Endothelial cell of umbilical vein (primary cell): ENCODE results near the gene UNC5B. TPM values are rescaled to one million over a fixed set of nuclear protein-coding genes. Genes with fewer than 3 reads are reported as not detected.

Experiments
- BruUV-seq: library from RNA; stranded (reverse); fragments of 400-500 nt; replicated peaks from 2 replicates; lab custom pipeline; 2021; lab: Mats Ljungman, UMichigan
- CTCF ChIA-PET: fragments of 300-600, 350-600 bp; sonication (Branson Sonifier 250); formaldehyde crosslinking; loops from one replicate; lab custom pipeline; 2021; ENCODE audit warnings: antibody characterized with exemption, inconsistent platforms; lab: Charles Lee
- POLR2A ChIA-PET: fragments of 300-600, 350-600 bp; sonication (Branson Sonifier 250); formaldehyde crosslinking; loops from one replicate; lab custom pipeline; 2021; ENCODE audit warnings: antibody characterized with exemption, inconsistent platforms; lab: Charles Lee
- DNase-seq: peaks from one replicate; pipeline ENCODE4 v3.0.0-alpha.2; 2011; ENCODE audit warnings: low read depth, low spot score
- FAIRE-seq: peaks from 2 replicates; lab custom pipeline; 2011; peaks lifted over from hg19 to GRCh38; lab: Jason Lieb, UNC
- H2AFZ ChIP-seq: 2 replicates; pipeline ENCODE4 v1.6.0; 2012; ENCODE audit warnings: low read depth, low read length, control low read depth, inconsistent platforms
- H3K27ac ChIP-seq: 2 replicates; pipeline ENCODE4 v1.5.1; 2011; ENCODE audit warnings: low read depth, mild to moderate bottlenecking, control low read depth, low read length, moderate library complexity; ENCODE audit not compliant: insufficient read depth
- H3K27me3 ChIP-seq, 2 experiments: 2 replicates each; pipeline versions ENCODE4 v1.6.0 to v1.6.1; 2011; ENCODE audit warnings: low read length in 2 of 2, mixed read lengths in 1 of 2; ENCODE audit not compliant: control insufficient read depth in 2 of 2, insufficient read depth in 2 of 2
- H3K36me3 ChIP-seq, 2 experiments: 2 replicates in 1 of 2; 3 replicates in 1 of 2; pipeline ENCODE4 v1.5.1; 2011; ENCODE audit warnings: low read length in 2 of 2, mild to moderate bottlenecking in 1 of 2, moderate library complexity in 1 of 2; ENCODE audit not compliant: control insufficient read depth in 2 of 2, insufficient read depth in 2 of 2; ENCODE audit errors: extremely low read depth in 1 of 2
- H3K4me1 ChIP-seq: 3 replicates; pipeline ENCODE4 v1.5.1; 2011; ENCODE audit warnings: mild to moderate bottlenecking, low read length; ENCODE audit not compliant: control insufficient read depth, insufficient read depth; ENCODE audit errors: extremely low read depth
- H3K4me2 ChIP-seq: 2 replicates; pipeline ENCODE4 v1.6.1; 2011; ENCODE audit warnings: low read length, control low read depth, mixed read lengths; ENCODE audit not compliant: insufficient read depth
- H3K4me3 ChIP-seq, 3 experiments: fragments of 200-600 bp in 1 of 3; sonication (generic), shearing (Covaris generic) in 1 of 3; replicated peaks in 1 of 3; 2 replicates each; pipeline ENCODE4 v1.5.1; 2011 to 2016; ENCODE audit warnings: control low read depth in 3 of 3, low read length in 3 of 3, mild to moderate bottlenecking in 2 of 3, inconsistent platforms in 1 of 3, low read depth in 1 of 3, moderate library complexity in 1 of 3; ENCODE audit not compliant: insufficient read depth in 1 of 3
- H3K79me2 ChIP-seq: 2 replicates; pipeline ENCODE4 v1.6.0; 2012; ENCODE audit warnings: low read length, inconsistent platforms; ENCODE audit not compliant: control insufficient read depth, insufficient read depth
- H3K9ac ChIP-seq: replicated peaks from 2 replicates; pipeline ENCODE3; 2011; ENCODE audit warnings: low read length, control low read depth; ENCODE audit not compliant: insufficient read depth; ENCODE audit errors: extremely low read depth
- H3K9me1 ChIP-seq: replicated peaks from 3 replicates; pipeline ENCODE4 v1.6.0; 2011; ENCODE audit warnings: mild to moderate bottlenecking, low read length; ENCODE audit not compliant: control insufficient read depth, insufficient read depth; ENCODE audit errors: extremely low read depth
- H3K9me3 ChIP-seq: replicated peaks from 2 replicates; pipeline ENCODE4 v1.5.1; 2012; ENCODE audit warnings: low read length, inconsistent platforms; ENCODE audit not compliant: control insufficient read depth, insufficient read depth
- H4K20me1 ChIP-seq: replicated peaks from 2 replicates; pipeline ENCODE3; 2011; ENCODE audit warnings: mild to moderate bottlenecking, low read length; ENCODE audit not compliant: control insufficient read depth, insufficient read depth; ENCODE audit errors: extremely low read depth
- EZH2 ChIP-seq: IDR thresholded peaks from 2 replicates; pipeline ENCODE4 v1.6.1; 2012; ENCODE audit warnings: borderline replicate concordance, low read depth, mild to moderate bottlenecking, moderate library complexity, low read length, inconsistent platforms; ENCODE audit not compliant: severe bottlenecking
- FOS ChIP-seq: IDR thresholded peaks from 2 replicates; pipeline ENCODE4 v1.6.1; 2011; ENCODE audit warnings: mild to moderate bottlenecking, low read length, moderate library complexity, borderline replicate concordance; ENCODE audit not compliant: insufficient read depth
- GATA2 ChIP-seq: IDR thresholded peaks from 2 replicates; pipeline ENCODE4 v1.7.0; 2011; ENCODE audit warnings: low read depth, mild to moderate bottlenecking, moderate library complexity, mixed read lengths, low read length; ENCODE audit not compliant: insufficient read length, insufficient read depth
- JUN ChIP-seq: IDR thresholded peaks from 2 replicates; pipeline ENCODE4 v1.6.1; 2011; ENCODE audit warnings: borderline replicate concordance, low read depth; ENCODE audit not compliant: insufficient read length, insufficient read depth
- MYC ChIP-seq: IDR thresholded peaks from one replicate; pipeline ENCODE4 v1.6.1; 2011; ENCODE audit warnings: mild to moderate bottlenecking, low read depth, low read length
- POLR2A ChIP-seq: IDR thresholded peaks from 2 replicates; pipeline ENCODE4 v1.6.1; 2012; ENCODE audit warnings: low read depth, mild to moderate bottlenecking, control low read depth, low read length
- POLR2AphosphoS5 ChIP-seq: IDR thresholded peaks from 2 replicates; pipeline ENCODE4 v1.6.1; 2012; ENCODE audit warnings: low read depth, mild to moderate bottlenecking, control low read depth, low read length, moderate library complexity; ENCODE audit not compliant: insufficient read depth
- dilution Hi-C: fragments of 300-500 bp; cut with MboI; formaldehyde crosslinking; loops from one replicate; pipeline ENCODE4 v1.15.0; 2019; ENCODE audit warnings: low sequenced_read_pairs; ENCODE audit not compliant: extremely low pct_ligation_motif_present
- intact Hi-C: fragments of 100-400 bp; cut with micrococcal nuclease; formaldehyde crosslinking; loops from one replicate; pipeline ENCODE4 v1.10.0; 2022
- polyA plus RNA-seq, 4 experiments: library from polyadenylated mRNA; depleted of rRNA in 3 of 4; stranded (reverse) in 3 of 4; unstranded in 1 of 4; fragments of >200 nt; gene quantifications; 2 replicates each; pipeline versions ENCODE4 v1.2.1 to v1.2.3, GENCODE V29; 2011 to 2012; ENCODE audit warnings: missing spikeins in 1 of 4
- total RNA-seq: library from RNA; stranded (reverse); gene quantifications from 2 replicates; pipeline ENCODE4 v1.2.3, GENCODE V29; 2021
- TF ChIP-seq, protein P1 (sequence below): IDR thresholded peaks from 2 replicates; pipeline ENCODE4 v1.6.1; 2011; ENCODE audit not compliant: insufficient read depth, insufficient read length
- TF ChIP-seq, protein P2 (sequence below), 2 donors: IDR thresholded peaks; 1 replicate in 1 of 2; 2 replicates in 1 of 2; pipeline ENCODE4 v1.5.1; 2011; ENCODE audit warnings: low read length in 2 of 2, mild to moderate bottlenecking in 2 of 2, moderate library complexity in 2 of 2, control low read depth in 1 of 2, inconsistent platforms in 1 of 2, low read depth in 1 of 2; ENCODE audit not compliant: insufficient read depth in 1 of 2; ENCODE audit errors: extremely low read depth in 1 of 2

Gene UNC5B
- total and polyA plus RNA-seq, 2 donors (not counting 3 experiments of a cell fraction or from before 2014, with no cell fraction given) = 0.39 to 2.5 TPM

DNA sequence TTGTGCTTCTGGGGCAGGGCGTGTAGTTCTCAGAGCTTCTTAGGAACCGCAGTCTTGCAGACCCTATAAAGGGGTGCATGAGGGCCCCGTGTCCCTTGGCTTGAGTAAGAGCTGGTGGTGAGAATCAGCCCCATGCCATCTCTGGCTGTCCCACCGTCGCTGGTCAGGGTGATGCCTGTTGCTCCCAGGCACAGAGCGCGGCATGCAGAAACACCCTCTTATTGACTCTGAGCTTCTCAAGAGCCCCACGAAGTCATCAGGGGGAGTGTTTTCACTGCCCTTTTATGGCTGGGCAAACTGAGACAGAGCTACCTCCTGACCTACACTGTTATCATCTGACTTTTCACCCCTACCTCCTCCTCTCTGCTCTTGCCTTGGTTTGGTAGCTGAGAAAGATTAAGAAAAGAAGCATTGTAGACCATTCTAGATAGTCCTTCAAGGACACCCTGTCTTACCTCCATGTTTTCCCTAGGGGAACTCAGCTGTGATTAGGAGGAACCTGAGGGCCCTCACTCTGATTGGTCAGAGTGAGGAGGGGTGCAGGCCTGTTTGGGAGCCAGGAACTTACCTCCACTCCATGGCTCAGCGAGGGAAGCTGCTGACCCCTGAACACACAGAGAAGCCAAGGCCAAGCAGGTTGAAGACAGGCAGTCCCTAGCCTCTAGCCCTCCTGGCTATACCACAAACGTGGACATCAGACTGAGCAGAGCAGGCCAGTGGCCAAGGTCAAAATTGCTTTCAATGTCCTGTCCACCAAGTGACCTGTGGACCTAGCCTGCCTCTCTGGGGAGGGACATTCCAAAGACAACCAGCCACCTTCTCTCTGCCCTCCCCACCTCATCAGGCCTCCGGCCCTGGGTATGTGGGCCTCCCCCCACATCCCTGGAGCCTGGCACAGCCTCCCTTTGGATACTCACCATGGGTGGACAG, 17.6 kb downstream of the UNC5B start:
- no peak for FAIRE-seq
- POLR2A ChIA-PET = no interaction called here
- no peak for TF ChIP-seq EZH2
- TF ChIP-seq MYC = no peak
- TF ChIP-seq POLR2A = no peak
- no peak for TF ChIP-seq FOS
- TF ChIP-seq, protein P1, sequence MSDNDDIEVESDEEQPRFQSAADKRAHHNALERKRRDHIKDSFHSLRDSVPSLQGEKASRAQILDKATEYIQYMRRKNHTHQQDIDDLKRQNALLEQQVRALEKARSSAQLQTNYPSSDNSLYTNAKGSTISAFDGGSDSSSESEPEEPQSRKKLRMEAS = no peak
- TF ChIP-seq JUN = no peak
- no peak for TF ChIP-seq GATA2
- no peak for TF ChIP-seq POLR2AphosphoS5
- TF ChIP-seq, protein P2, sequence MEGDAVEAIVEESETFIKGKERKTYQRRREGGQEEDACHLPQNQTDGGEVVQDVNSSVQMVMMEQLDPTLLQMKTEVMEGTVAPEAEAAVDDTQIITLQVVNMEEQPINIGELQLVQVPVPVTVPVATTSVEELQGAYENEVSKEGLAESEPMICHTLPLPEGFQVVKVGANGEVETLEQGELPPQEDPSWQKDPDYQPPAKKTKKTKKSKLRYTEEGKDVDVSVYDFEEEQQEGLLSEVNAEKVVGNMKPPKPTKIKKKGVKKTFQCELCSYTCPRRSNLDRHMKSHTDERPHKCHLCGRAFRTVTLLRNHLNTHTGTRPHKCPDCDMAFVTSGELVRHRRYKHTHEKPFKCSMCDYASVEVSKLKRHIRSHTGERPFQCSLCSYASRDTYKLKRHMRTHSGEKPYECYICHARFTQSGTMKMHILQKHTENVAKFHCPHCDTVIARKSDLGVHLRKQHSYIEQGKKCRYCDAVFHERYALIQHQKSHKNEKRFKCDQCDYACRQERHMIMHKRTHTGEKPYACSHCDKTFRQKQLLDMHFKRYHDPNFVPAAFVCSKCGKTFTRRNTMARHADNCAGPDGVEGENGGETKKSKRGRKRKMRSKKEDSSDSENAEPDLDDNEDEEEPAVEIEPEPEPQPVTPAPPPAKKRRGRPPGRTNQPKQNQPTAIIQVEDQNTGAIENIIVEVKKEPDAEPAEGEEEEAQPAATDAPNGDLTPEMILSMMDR (IDR thresholded peaks at IDR 0.05; ENCODE audit: extremely low read depth in 1 of 2, insufficient read depth in 1 of 2, low read depth in 1 of 2, low read length in 2 of 2) = no peak
- H3K79me2 ChIP-seq = no peaks in the 10 kb centered on the region
- H3K36me3 ChIP-seq = no peaks in the 10 kb centered on the region
- intact Hi-C loops (no loop called here), dilution Hi-C loops (no loop called here)
- H3K4me3 ChIP-seq = no peak overlapping the region
- no peak overlapping the region for H3K4me2 ChIP-seq
- no TSS peak for BruUV-seq
- H3K9me1 ChIP-seq = no peaks in the 10 kb centered on the region
- DNase-seq = no peak
- H3K9ac ChIP-seq = no peak overlapping the region
- H2AFZ ChIP-seq = no peak overlapping the region
- H3K4me1 ChIP-seq = no peaks in the 10 kb centered on the region
- H3K9me3 ChIP-seq = no peaks in the 10 kb centered on the region
- no peak overlapping the region for H3K27ac ChIP-seq
- peaks cover 3 to 15% of the 10 kb centered on the region in 2 experiments for H3K27me3 ChIP-seq
- CTCF ChIA-PET = interaction anchor here (1.1 to 1.8 kb wide), 2 partner anchors 40 to 43 kb away, joined by 3 to 13 read pairs; no protein-coding TSS in a partner anchor
- no peaks in the 10 kb centered on the region for H4K20me1 ChIP-seq
